Common myeloid progenitor, CD34-positive (primary cell): ENCODE data around the gene ALDH16A1.

Source experiments
- CTCF ChIA-PET: fragments of 350-600 bp; sonication (Branson Sonifier 250); formaldehyde crosslinking; loops from one replicate; lab custom pipeline; 2021; ENCODE audit warnings: antibody characterized with exemption; lab: Charles Lee
- POLR2A ChIA-PET: fragments of 350-600 bp; sonication (Branson Sonifier 250); formaldehyde crosslinking; loops from one replicate; lab custom pipeline; 2021; ENCODE audit warnings: antibody characterized with exemption; lab: Charles Lee
- DNase-seq, 3 donors: peaks; one replicate each; pipeline versions ENCODE4 v3.0.0 to v3.0.0-alpha.2; 2013
- H3K27ac ChIP-seq, 2 experiments: 1 replicate in 1 of 2; 2 replicates in 1 of 2; pipeline ENCODE4 v1.7.0; 2013; ENCODE audit warnings: inconsistent platforms in 2 of 2, low read length in 2 of 2, mild to moderate bottlenecking in 2 of 2, low read depth in 1 of 2, moderate library complexity in 1 of 2; ENCODE audit not compliant: severe bottlenecking in 2 of 2, insufficient read depth in 1 of 2, poor library complexity in 1 of 2
- H3K27me3 ChIP-seq, 5 experiments: replicated peaks in 2 of 5; 1 replicate in 3 of 5; 2 replicates in 2 of 5; pipeline versions ENCODE4 v1.6.1 to v1.7.0; 2013; ENCODE audit warnings: low read length in 4 of 5, mild to moderate bottlenecking in 2 of 5, moderate library complexity in 2 of 5, inconsistent platforms in 1 of 5; ENCODE audit not compliant: insufficient read depth in 5 of 5, control insufficient read depth in 4 of 5
- H3K36me3 ChIP-seq, 4 experiments: 1 replicate in 2 of 4; 2 replicates in 2 of 4; pipeline versions ENCODE4 v1.6.1 to v1.7.0; 2013; ENCODE audit warnings: low read length in 3 of 4, control low read depth in 1 of 4, mild to moderate bottlenecking in 1 of 4; ENCODE audit not compliant: control insufficient read depth in 4 of 4, insufficient read depth in 4 of 4
- H3K4me1 ChIP-seq, 4 experiments: 1 replicate in 3 of 4; 2 replicates in 1 of 4; pipeline versions ENCODE4 v1.6.1 to v1.7.1; 2013; ENCODE audit warnings: low read length in 3 of 4, mild to moderate bottlenecking in 3 of 4, control low read depth in 1 of 4, inconsistent platforms in 1 of 4, moderate library complexity in 1 of 4; ENCODE audit not compliant: control insufficient read depth in 4 of 4, insufficient read depth in 4 of 4; ENCODE audit errors: control extremely low read depth in 1 of 4
- H3K4me3 ChIP-seq, 7 experiments: 1 replicate in 4 of 7; 2 replicates in 3 of 7; pipeline versions ENCODE4 v1.5.1 to v1.7.0; 2013; ENCODE audit warnings: mild to moderate bottlenecking in 7 of 7, low read length in 6 of 7, moderate library complexity in 6 of 7, inconsistent platforms in 2 of 7, low read depth in 2 of 7, control low read depth in 1 of 7; ENCODE audit not compliant: insufficient read depth in 4 of 7, control insufficient read depth in 1 of 7; ENCODE audit errors: extremely low read depth in 1 of 7
- H3K9me3 ChIP-seq, 5 experiments: 1 replicate in 4 of 5; 2 replicates in 1 of 5; pipeline versions ENCODE4 v1.6.1 to v1.7.1; 2013; ENCODE audit warnings: low read length in 4 of 5, mild to moderate bottlenecking in 2 of 5, inconsistent platforms in 1 of 5, low read depth in 1 of 5, moderate library complexity in 1 of 5; ENCODE audit not compliant: control insufficient read depth in 4 of 5, insufficient read depth in 2 of 5; ENCODE audit errors: control extremely low read depth in 1 of 5
- WGBS: methylation state at CpG from one replicate; pipeline ENCODE4 v1.1.5; 2013; ENCODE audit not compliant: insufficient coverage; 5-methylcytosine and 5-hydroxymethylcytosine counted together

ALDH16A1 gene

DNA sequence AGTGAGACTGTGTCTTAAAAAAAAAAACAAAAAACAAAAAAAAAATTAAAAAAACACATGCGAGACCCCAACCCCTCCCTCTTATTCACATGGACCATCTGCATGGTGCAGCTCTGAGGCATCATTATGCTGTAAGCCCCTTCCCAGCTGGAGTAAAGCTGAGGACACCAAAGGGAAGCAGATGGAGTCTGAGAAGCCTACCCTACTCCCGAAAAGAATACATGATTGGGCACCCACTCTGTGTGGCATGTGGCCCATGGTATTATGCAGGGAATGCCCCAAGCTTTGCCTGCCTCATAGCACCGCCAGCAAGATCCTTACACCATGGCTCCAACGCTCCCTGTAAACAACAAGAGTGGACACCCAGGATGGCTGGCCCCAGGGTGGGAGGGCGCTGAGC lies 34.5 kb upstream of the ALDH16A1 start:
- peaks cover 5 to 45% (median 28%) of the 10 kb centered on the region in 5 experiments for H3K27me3 ChIP-seq
- CTCF ChIA-PET = interaction anchor here (1.4 to 2.6 kb wide), 4 partner anchors 10 to 15 kb away, joined by 4 to 9 read pairs (median 7); no protein-coding TSS in a partner anchor
- WGBS = 100% methylated on average over 3 of the region's 5 CpGs

DNA sequence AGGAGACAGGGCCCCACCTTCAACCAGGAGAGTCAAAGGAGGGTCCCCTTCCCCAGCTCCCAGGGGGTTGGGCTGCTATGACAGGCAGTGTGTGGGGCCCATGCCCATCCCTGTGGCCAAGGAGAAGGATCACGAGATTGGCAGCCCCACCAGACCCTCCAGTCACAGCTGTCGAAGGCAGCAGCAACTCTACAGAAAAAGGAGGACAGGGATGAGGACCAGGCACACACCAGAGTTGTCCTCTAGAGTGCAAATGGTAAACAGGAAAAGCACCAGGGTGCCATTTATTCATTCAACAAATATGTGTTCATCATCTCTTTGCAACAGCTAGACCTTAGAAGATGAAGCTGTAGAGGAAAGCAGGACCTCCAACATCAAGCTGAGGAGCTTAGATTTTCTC lies 33.9 kb upstream of the ALDH16A1 start:
- WGBS = 100% methylated on average over 1 of the region's 2 CpGs
- ChIA-PET CTCF (interaction anchor here (1.7 to 2.6 kb wide), 3 partner anchors 10 to 15 kb away, joined by 6 to 9 read pairs (median 8); no protein-coding TSS in a partner anchor), POLR2A (no interaction called here)
- DNase-seq = no peak
- Histone ChIP-seq H3K27me3 (peaks cover 5 to 51% (median 33%) of the 10 kb centered on the region in 5 experiments), H3K4me1 (peaks cover 0 to 46% (median 38%) of the 10 kb centered on the region in 4 experiments), H3K27ac (no peak overlapping the region), H3K36me3 (no peaks in the 10 kb centered on the region), H3K9me3 (no peaks in the 10 kb centered on the region), H3K4me3 (no peak overlapping the region)

More for the DNA sequence above, 34.5 kb upstream of the ALDH16A1 start:
- no peak overlapping the region for H3K27ac ChIP-seq
- H3K36me3 ChIP-seq = no peaks in the 10 kb centered on the region
- H3K9me3 ChIP-seq = no peaks in the 10 kb centered on the region
- DNase-seq = no peak
- H3K4me3 ChIP-seq = no peak overlapping the region
- POLR2A ChIA-PET = no interaction called here
- peaks cover 0 to 49% (median 34%) of the 10 kb centered on the region in 4 experiments for H3K4me1 ChIP-seq

DNA sequence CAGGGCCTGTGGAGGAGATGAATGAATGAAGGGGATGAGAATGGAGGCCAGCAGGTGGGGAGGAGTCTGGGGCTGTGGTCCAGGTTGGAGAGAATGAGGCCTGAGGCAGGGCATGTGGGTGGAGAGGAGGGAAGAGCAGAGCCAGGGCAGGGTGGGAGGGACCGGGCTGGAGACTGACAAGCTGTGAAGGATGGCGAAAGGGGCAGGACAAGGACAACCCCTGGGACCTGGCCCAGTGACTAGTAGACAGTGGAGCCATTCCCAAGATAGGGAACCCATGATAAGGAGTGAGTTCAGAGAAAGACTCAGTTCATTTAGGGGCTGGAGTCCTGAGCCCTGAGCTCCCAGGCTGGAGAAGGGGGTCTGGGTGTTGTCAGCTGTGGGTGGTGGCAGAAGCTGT lies 32.8 kb upstream of the ALDH16A1 start:
- 100% methylated on average over 2 of the region's 2 CpGs for WGBS
- Histone ChIP-seq H3K9me3 (no peaks in the 10 kb centered on the region), H3K27ac (no peak overlapping the region), H3K36me3 (no peaks in the 10 kb centered on the region), H3K4me1 (peaks cover 0 to 41% (median 38%) of the 10 kb centered on the region in 4 experiments), H3K4me3 (no peak overlapping the region), H3K27me3 (peaks cover 5 to 60% (median 34%) of the 10 kb centered on the region in 5 experiments)
- ChIA-PET POLR2A (no interaction called here), CTCF (interaction anchor here (1.7 to 2.6 kb wide), 2 partner anchors 9 to 14 kb away, joined by 8 to 9 read pairs; no protein-coding TSS in a partner anchor)
- no peak for DNase-seq

DNA sequence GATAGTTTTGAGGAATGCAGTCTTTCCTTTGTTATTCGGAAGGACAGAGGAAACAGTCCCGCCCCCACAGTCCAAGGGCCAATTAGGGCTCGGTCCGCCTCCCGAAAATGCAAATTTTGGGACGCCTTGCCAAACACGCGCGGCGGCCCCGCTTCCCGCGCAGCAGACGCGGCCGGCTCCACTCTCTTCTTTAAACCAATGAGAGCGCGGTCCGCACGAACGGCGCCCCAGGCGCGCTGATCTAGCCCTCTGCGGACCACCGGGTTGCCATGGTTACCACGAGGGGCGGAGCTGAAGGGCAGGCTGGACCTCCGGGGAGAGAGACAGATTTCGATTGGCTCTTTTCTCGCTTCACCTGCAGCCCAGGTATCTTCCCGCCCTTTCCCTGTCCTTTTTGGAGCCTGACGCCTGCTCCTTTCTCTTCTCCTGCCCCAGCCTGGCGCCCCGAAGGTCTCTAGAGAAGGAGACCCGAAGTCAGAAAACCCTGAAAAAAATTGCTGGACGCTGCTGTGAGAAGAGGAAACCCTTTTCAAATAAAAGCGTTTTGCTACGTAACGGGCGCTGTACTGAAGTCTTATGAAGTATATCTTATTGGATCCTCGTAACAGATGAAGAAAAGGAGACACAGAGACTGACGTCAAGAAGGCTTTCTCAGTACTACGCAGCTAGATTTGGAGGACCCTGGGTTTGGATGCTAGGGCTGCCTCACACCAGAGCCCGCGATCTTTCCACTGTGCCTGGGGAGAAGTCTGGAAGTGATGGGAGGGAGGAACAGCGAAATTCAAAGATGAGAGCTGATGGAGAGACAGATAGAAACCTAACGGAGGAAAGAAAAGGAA lies 31.8 kb upstream of the ALDH16A1 start:
- Histone ChIP-seq H3K27me3 (peaks cover 5 to 70% (median 44%) of the 10 kb centered on the region in 5 experiments), H3K27ac (no peak overlapping the region), H3K36me3 (no peaks in the 10 kb centered on the region), H3K4me1 (peaks cover 0 to 44% (median 39%) of the 10 kb centered on the region in 4 experiments), H3K9me3 (no peaks in the 10 kb centered on the region), H3K4me3 (peak overlapping the region in 3 of 7 experiments; percentile 11 to 36 (median 19))
- ChIA-PET POLR2A (interaction anchor here (0.6 to 0.7 kb wide), 2 partner anchors 25 to 153 kb away, joined by 3 to 4 read pairs; no protein-coding TSS in a partner anchor), CTCF (interaction anchor here (0.9 to 1.2 kb wide), 3 partner anchors 9 to 29 kb away, joined by 3 read pairs; no protein-coding TSS in a partner anchor)
- DNase-seq = peak; percentile 52 to 65 (median 63)
- WGBS = 9% methylated on average over 45 of the region's 48 CpGs

DNA sequence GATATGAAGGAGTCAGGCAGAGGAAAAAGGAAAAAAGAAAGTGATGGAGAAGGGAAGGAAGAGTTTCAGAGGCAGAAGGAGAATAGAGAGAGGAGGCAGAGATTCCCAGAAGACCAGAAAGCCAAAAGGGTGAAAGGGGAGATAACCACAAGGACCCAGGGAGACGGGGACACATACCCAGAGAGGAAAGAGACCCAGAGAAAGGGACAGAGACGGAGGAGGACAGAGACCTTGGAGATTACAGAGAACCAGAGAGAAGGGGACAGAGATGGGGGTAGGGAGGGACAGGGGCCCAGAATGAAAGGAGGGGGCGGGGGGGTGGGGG lies 31.2 kb upstream of the ALDH16A1 start:
- 23% methylated on average over 2 of the region's 3 CpGs for WGBS
- Histone ChIP-seq H3K27me3 (peaks cover 5 to 76% (median 49%) of the 10 kb centered on the region in 5 experiments), H3K4me3 (no peak overlapping the region), H3K36me3 (no peaks in the 10 kb centered on the region), H3K27ac (no peak overlapping the region), H3K4me1 (peaks cover 0 to 47% (median 42%) of the 10 kb centered on the region in 4 experiments), H3K9me3 (no peaks in the 10 kb centered on the region)
- no peak for DNase-seq
- CTCF ChIA-PET = interaction anchor here (0.9 to 1.2 kb wide), 2 partner anchors 9 to 10 kb away, joined by 3 read pairs; no protein-coding TSS in a partner anchor
- POLR2A ChIA-PET = no interaction called here

DNA sequence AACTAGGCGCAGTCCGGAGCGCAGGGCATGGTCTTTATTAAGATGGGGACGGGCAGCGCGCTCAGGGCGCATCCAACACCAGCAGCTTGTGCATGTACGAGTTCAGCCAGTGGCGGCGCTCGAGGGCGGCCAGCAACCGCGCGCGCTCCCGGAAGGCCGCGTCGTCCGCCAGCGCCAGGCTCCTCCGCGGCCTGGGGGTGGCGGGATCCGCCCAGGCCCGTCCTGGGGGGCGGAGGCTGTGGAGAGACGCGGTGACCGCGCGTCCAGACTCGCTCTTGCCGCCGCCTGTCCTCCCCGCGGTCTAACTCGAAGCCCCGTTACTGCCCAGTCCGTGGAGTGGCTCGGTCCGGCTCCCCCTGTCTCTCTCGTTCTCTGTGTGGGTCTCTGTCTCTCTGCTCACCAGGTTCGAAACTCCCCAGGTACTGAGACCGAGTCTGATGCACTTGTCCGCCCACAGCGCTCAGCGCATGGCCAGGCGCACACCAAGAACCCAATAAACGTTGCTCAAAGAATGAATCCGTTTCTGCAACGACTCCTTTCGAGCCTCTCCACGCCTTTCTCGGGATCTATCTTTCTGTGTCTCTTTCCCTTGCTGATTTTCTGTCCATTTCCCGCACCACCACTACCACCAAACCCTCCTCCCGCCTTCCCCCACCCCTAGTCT lies 30.5 kb upstream of the ALDH16A1 start:
- Histone ChIP-seq H3K4me1 (peaks cover 0 to 42% (median 40%) of the 10 kb centered on the region in 4 experiments), H3K9me3 (no peaks in the 10 kb centered on the region), H3K27ac (no peak overlapping the region), H3K36me3 (no peaks in the 10 kb centered on the region), H3K27me3 (peaks cover 5 to 83% (median 54%) of the 10 kb centered on the region in 5 experiments), H3K4me3 (peak overlapping the region in 4 of 7 experiments; percentile 8 to 45 (median 22))
- POLR2A ChIA-PET = no interaction called here
- peak in 2 of 3 donors; percentile 70 to 71 for DNase-seq
- 3% methylated on average over 51 of the region's 58 CpGs for WGBS
- CTCF ChIA-PET = interaction anchor here (0.9 to 1.2 kb wide), 2 partner anchors 9 to 10 kb away, joined by 3 read pairs; no protein-coding TSS in a partner anchor
